Measurements from ENCODE around the gene OR10J4.
"Not testable (repeated sequence)": the region's sequence is repeated elsewhere in the genome, so short reads cannot be mapped to it uniquely, and the experiment has no call there.

OR10J4 gene

DNA sequence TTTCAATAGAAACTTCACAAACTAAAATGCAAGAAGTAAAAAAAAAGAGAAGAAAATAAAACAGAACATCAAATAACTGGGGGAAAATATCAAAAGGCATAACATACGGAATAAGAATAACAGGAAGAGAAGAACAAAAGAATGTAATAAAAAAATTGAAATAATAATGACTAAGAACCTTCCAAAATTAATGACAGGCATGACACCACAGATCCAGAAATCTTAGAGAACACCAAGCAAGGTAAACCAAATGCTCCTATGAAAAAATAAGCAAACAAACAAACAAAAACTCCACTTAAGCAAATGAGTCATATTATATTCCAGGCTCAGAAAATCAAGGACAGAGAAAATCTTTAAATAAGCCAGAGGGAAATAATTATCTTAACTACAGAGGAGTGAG, 16.2 kb downstream of the OR10J4 start:
- TF ChIP-seq, protein P1, sequence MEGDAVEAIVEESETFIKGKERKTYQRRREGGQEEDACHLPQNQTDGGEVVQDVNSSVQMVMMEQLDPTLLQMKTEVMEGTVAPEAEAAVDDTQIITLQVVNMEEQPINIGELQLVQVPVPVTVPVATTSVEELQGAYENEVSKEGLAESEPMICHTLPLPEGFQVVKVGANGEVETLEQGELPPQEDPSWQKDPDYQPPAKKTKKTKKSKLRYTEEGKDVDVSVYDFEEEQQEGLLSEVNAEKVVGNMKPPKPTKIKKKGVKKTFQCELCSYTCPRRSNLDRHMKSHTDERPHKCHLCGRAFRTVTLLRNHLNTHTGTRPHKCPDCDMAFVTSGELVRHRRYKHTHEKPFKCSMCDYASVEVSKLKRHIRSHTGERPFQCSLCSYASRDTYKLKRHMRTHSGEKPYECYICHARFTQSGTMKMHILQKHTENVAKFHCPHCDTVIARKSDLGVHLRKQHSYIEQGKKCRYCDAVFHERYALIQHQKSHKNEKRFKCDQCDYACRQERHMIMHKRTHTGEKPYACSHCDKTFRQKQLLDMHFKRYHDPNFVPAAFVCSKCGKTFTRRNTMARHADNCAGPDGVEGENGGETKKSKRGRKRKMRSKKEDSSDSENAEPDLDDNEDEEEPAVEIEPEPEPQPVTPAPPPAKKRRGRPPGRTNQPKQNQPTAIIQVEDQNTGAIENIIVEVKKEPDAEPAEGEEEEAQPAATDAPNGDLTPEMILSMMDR (IDR thresholded peaks at IDR 0.05; ENCODE audit: low read depth, low read length, missing control alignments) = no peak
- no peak overlapping the region for H3K4me3 ChIP-seq (replicated peaks; ENCODE audit: low read depth, low read length)
- DNase-seq (ENCODE audit: extremely low read depth, low read depth) = no peak

DNA sequence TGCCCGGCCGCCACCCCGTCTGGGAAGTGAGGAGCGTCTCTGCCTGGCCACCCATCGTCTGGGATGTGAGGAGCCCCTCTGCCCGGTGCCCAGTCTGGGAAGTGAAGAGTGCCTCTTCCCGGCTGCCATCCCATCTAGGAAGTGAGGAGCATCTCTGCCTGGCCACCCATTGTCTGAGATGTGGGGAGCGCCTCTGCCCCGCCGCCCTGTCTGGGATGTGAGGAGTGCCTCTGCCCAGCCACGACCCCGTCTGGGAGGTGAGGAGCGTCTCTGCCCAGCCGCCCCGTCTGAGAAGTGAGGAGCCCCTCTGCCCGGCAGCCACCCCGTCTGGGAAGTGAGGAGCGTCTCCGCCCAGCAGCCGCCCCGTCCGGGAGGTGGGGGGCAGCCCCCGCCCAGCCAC, 17.6 kb downstream of the OR10J4 start:
- DNase-seq (ENCODE audit: extremely low read depth, low read depth); H3K4me3 ChIP-seq (replicated peaks; ENCODE audit: low read depth, low read length): not testable (repeated sequence)

- no peak overlapping the region for H3K4me3 ChIP-seq (replicated peaks; ENCODE audit: low read depth, low read length)
- TF ChIP-seq, protein P1 (IDR thresholded peaks at IDR 0.05; ENCODE audit: low read depth, low read length, missing control alignments) = no peak
- DNase-seq (ENCODE audit: extremely low read depth, low read depth) = no peak
Observed at GRCh38 chr1:159459551-159459950, 27.5 kb downstream of the OR10J4 start.

DNA sequence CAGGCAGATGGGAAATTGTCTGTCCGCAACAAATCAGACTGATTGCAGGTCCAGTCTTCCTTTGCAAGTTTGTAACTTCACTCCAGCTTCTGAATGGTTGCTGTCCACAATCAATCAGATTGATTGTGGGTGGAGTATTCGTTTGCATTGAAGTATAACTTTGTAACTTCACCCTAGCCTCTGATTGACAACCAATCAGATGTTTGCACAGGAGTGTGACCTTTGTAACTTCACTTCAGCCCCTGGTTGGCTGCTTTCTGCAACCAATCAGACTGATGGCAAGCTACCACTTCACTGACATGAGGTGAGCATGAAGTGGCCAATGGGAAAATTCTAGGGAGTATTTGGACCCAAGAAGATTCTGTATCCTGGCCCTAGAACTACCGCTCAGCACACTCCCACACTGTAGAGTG, 33.2 kb downstream of the OR10J4 start:
- TF ChIP-seq, protein P1 (IDR thresholded peaks at IDR 0.05; ENCODE audit: low read depth, low read length, missing control alignments) = no peak
- no peak for DNase-seq (ENCODE audit: extremely low read depth, low read depth)
- no peak overlapping the region for H3K4me3 ChIP-seq (replicated peaks; ENCODE audit: low read depth, low read length)

GRCh38 chr1:159468321-159468720, 36.3 kb downstream of the OR10J4 start:
- H3K4me3 ChIP-seq (replicated peaks; ENCODE audit: low read depth, low read length) = no peak overlapping the region
- no peak for DNase-seq (ENCODE audit: extremely low read depth, low read depth)
- TF ChIP-seq, protein P1 (IDR thresholded peaks at IDR 0.05; ENCODE audit: low read depth, low read length, missing control alignments) = no peak

GRCh38 chr1:159469921-159470533, 38.0 kb downstream of the OR10J4 start:
- TF ChIP-seq, protein P1 (IDR thresholded peaks at IDR 0.05; ENCODE audit: low read depth, low read length, missing control alignments) = no peak
- no peak overlapping the region for H3K4me3 ChIP-seq (replicated peaks; ENCODE audit: low read depth, low read length)
- no peak for DNase-seq (ENCODE audit: extremely low read depth, low read depth)

DNA sequence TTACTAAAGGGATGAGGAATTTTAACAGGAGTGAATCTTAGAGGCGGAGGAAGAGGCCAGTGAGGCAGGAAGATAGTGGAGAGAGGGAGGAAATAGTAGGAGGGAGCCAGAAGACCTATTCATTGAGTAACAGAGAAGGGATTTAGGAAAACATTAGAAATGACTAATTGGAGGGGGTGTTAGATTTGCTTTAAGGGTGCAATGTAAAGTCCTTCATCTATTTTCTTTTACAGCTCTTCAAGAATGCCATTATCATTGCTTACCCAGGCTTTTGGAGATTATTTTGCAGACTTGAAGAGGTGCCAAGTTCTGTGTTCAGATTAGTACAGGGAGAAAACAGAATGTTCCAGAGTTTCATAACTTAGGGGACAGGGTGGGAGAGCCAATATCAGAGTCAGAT, 41.3 kb downstream of the OR10J4 start:
- no peak for DNase-seq (ENCODE audit: extremely low read depth, low read depth)
- TF ChIP-seq, protein P1 (IDR thresholded peaks at IDR 0.05; ENCODE audit: low read depth, low read length, missing control alignments) = no peak
- H3K4me3 ChIP-seq (replicated peaks; ENCODE audit: low read depth, low read length) = no peak overlapping the region
